ENCODE data around the gene MB. TPM values are rescaled to one million over a fixed set of nuclear protein-coding genes. Genes with fewer than 3 reads are reported as not detected.

MB gene
- total RNA-seq, 4 donors from 2014 or later = 5.6 to 11.7 (median 9.8) TPM

DNA sequence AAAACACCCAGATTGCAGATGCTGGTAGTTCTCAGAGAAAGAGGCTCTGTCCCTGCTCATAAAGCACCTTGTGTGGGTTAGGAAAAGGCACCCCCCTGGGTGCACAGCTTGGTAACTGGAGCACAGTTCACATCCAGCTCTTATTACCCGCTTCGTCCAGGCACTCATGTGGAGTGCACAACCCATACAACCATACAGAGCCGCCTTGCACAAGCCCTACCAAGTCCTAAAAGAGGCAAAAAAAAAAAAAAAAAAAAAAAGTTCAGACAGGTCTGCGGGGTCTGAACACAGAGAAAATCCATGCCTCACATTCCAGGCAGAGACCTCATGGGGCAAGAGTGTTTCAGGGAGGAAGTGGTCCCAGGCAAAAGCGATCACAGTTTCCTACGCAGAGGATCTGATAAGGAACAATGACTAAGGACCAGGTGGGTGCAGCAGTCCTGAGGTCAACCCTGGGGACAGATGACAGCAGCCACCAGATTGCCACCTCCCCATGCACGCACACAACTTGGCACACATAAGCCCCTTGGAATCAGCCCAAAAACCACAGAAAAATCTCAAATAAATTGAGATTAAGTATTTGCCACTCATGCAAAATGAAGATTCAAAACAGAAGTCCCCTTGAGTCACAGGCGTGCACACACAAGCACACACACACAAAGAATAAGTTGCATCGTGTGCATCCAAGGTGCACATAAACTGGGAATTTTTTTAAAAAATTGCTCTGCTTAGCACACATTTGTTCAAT, 12.3 kb downstream of the MB start:
- Histone ChIP-seq H3K36me3 (no peaks in the 10 kb centered on the region), H3K27ac (no peak overlapping the region), H3K4me3 (no peak overlapping the region), H3K4me1 (no peaks in the 10 kb centered on the region), H3K9me3 (no peaks in the 10 kb centered on the region), H3K27me3 (no peaks in the 10 kb centered on the region)
- TF ChIP-seq CTCF (IDR thresholded peaks at IDR 0.05) (no peak), POLR2A (IDR thresholded peaks at IDR 0.05) (no peak)
- no peak for DNase-seq

GRCh38 chr22:35601743-35602615, 15.2 kb downstream of the MB start:
- Histone ChIP-seq H3K4me1 (no peaks in the 10 kb centered on the region), H3K4me3 (no peak overlapping the region), H3K9me3 (no peaks in the 10 kb centered on the region), H3K36me3 (no peaks in the 10 kb centered on the region), H3K27ac (no peak overlapping the region), H3K27me3 (no peaks in the 10 kb centered on the region)
- no peak for DNase-seq
- TF ChIP-seq POLR2A (IDR thresholded peaks at IDR 0.05) = no peak
- no peak for TF ChIP-seq CTCF (IDR thresholded peaks at IDR 0.05)

GRCh38 chr22:35601013-35601580, 16.0 kb downstream of the MB start:
- H3K27me3 ChIP-seq = no peaks in the 10 kb centered on the region
- H3K9me3 ChIP-seq = no peaks in the 10 kb centered on the region
- H3K36me3 ChIP-seq = no peaks in the 10 kb centered on the region
- DNase-seq = no peak
- TF ChIP-seq POLR2A (IDR thresholded peaks at IDR 0.05) (no peak), CTCF (IDR thresholded peaks at IDR 0.05) (no peak)
- H3K27ac ChIP-seq = no peak overlapping the region
- H3K4me1 ChIP-seq = no peaks in the 10 kb centered on the region
- H3K4me3 ChIP-seq = no peak overlapping the region

DNA sequence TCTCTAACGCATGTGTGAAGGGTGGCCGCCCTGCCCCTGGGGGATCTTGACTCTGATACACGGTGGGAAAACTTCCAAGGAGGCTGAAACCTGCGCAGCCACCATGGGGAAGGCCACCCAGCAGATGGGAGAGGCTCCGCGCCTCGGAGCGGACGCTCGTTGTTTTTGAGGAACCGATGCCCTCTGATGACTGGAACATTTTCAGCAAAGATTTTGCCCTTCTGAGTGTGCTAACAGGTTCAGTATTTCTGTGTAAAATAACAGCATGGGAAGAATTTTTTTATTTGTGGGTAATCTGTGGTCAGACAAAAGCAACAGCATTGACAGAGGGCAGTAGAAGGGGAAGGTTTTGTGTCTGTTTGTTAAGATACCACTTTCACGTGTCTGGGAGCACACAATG, 16.7 kb downstream of the MB start:
- Histone ChIP-seq H3K27me3 (no peaks in the 10 kb centered on the region), H3K9me3 (no peaks in the 10 kb centered on the region), H3K4me3 (no peak overlapping the region), H3K36me3 (no peaks in the 10 kb centered on the region), H3K4me1 (no peaks in the 10 kb centered on the region), H3K27ac (no peak overlapping the region)
- no peak for DNase-seq
- TF ChIP-seq CTCF (IDR thresholded peaks at IDR 0.05) = no peak

GRCh38 chr22:35599364-35599763, 17.8 kb downstream of the MB start:
- Histone ChIP-seq H3K4me1 (no peaks in the 10 kb centered on the region), H3K27ac (no peak overlapping the region), H3K36me3 (no peaks in the 10 kb centered on the region), H3K9me3 (no peaks in the 10 kb centered on the region), H3K27me3 (no peaks in the 10 kb centered on the region), H3K4me3 (no peak overlapping the region)
- no peak for DNase-seq
- TF ChIP-seq POLR2A (IDR thresholded peaks at IDR 0.05) = no peak
- TF ChIP-seq CTCF (IDR thresholded peaks at IDR 0.05) = no peak

Measured in Peyer's patch (tissue), 4 donors.